H9 (cell line): ENCODE results near the gene SPEN. TPM values are rescaled to one million over a fixed set of nuclear protein-coding genes. Genes with fewer than 3 reads are reported as not detected.

Experiments used
- DNase-seq: peaks from one replicate; pipeline ENCODE4 v3.0.0-alpha.2; 2017
- H2AFZ ChIP-seq: one replicate; pipeline ENCODE4 v1.6.1; 2013; ENCODE audit warnings: mild to moderate bottlenecking, low read length, control low read depth, moderate library complexity
- H2AK5ac ChIP-seq: 2 replicates; pipeline ENCODE4 v1.6.1; 2013; ENCODE audit warnings: low read length, control low read depth, mixed read lengths; ENCODE audit not compliant: insufficient read length
- H2BK120ac ChIP-seq: one replicate; pipeline ENCODE4 v1.6.1; 2013; ENCODE audit warnings: low read depth, mild to moderate bottlenecking, low read length, control low read depth, inconsistent platforms; ENCODE audit not compliant: poor library complexity, severe bottlenecking
- H2BK12ac ChIP-seq: 2 replicates; pipeline ENCODE4 v1.6.1; 2013; ENCODE audit warnings: low read length, control low read depth, mixed read lengths, low read depth; ENCODE audit not compliant: insufficient read length
- H2BK15ac ChIP-seq: 2 replicates; pipeline ENCODE4 v1.6.1; 2013; ENCODE audit warnings: low read depth, low read length, control low read depth
- H2BK20ac ChIP-seq: one replicate; pipeline ENCODE4 v1.6.1; 2013; ENCODE audit warnings: low read depth, mild to moderate bottlenecking, low read length, control low read depth, inconsistent platforms; ENCODE audit not compliant: poor library complexity, severe bottlenecking
- H2BK5ac ChIP-seq: 2 replicates; pipeline ENCODE4 v1.6.1; 2013; ENCODE audit warnings: low read length, control low read depth, mixed read lengths; ENCODE audit not compliant: insufficient read length
- H3K14ac ChIP-seq: 2 replicates; pipeline ENCODE4 v1.6.1; 2013; ENCODE audit warnings: low read length, control low read depth; ENCODE audit not compliant: insufficient read depth
- H3K18ac ChIP-seq: 2 replicates; pipeline ENCODE4 v1.6.1; 2013; ENCODE audit warnings: low read depth, mild to moderate bottlenecking, mixed read lengths, low read length, control low read depth; ENCODE audit not compliant: insufficient read length
- H3K23ac ChIP-seq: 2 replicates; pipeline ENCODE4 v1.6.1; 2013; ENCODE audit warnings: low read length, control low read depth, mixed read lengths, low read depth; ENCODE audit not compliant: insufficient read length
- H3K23me2 ChIP-seq: 2 replicates; pipeline ENCODE4 v1.6.1; 2013; ENCODE audit warnings: low read depth, mild to moderate bottlenecking, mixed read lengths, low read length, control low read depth; ENCODE audit not compliant: insufficient read length, poor library complexity, severe bottlenecking
- H3K27ac ChIP-seq: 2 replicates; pipeline ENCODE4 v1.5.1; 2013; ENCODE audit warnings: low read length, control low read depth, mixed read lengths, low read depth; ENCODE audit not compliant: insufficient read length
- H3K27me3 ChIP-seq: 2 replicates; pipeline ENCODE4 v1.6.1; 2013; ENCODE audit warnings: low read length, control low read depth, inconsistent platforms; ENCODE audit not compliant: insufficient read depth
- H3K4ac ChIP-seq: 2 replicates; pipeline ENCODE4 v1.6.1; 2013; ENCODE audit warnings: low read depth, mild to moderate bottlenecking, control low read depth, inconsistent platforms, low read length, moderate library complexity
- H3K4me1 ChIP-seq: 2 replicates; pipeline ENCODE4 v1.6.1; 2013; ENCODE audit warnings: low read length, control low read depth, inconsistent platforms; ENCODE audit not compliant: insufficient read depth
- H3K4me2 ChIP-seq: 2 replicates; pipeline ENCODE4 v1.6.1; 2013; ENCODE audit warnings: low read length, control low read depth, mixed read lengths; ENCODE audit not compliant: insufficient read length, insufficient read depth
- H3K56ac ChIP-seq: 2 replicates; pipeline ENCODE4 v1.6.1; 2013; ENCODE audit warnings: low read depth, mild to moderate bottlenecking, mixed read lengths, low read length, control low read depth; ENCODE audit not compliant: insufficient read length
- H3K79me1 ChIP-seq: 2 replicates; pipeline ENCODE4 v1.6.1; 2013; ENCODE audit warnings: low read depth, mild to moderate bottlenecking, moderate library complexity, low read length, control low read depth, inconsistent platforms; ENCODE audit not compliant: insufficient read depth, poor library complexity, severe bottlenecking
- H3K79me2 ChIP-seq: 2 replicates; pipeline ENCODE4 v1.6.1; 2013; ENCODE audit warnings: low read length, control low read depth, inconsistent platforms; ENCODE audit not compliant: insufficient read depth
- H3K9ac ChIP-seq: 2 replicates; pipeline ENCODE4 v1.6.1; 2013; ENCODE audit warnings: low read length, control low read depth, mixed read lengths; ENCODE audit not compliant: insufficient read length; ENCODE audit errors: extremely low read depth
- H3K9me3 ChIP-seq: one replicate; pipeline ENCODE4 v1.6.1; 2013; ENCODE audit warnings: low read depth, low read length, inconsistent platforms; ENCODE audit not compliant: control insufficient read depth
- H3T11ph ChIP-seq: one replicate; pipeline ENCODE4 v1.6.1; 2013; ENCODE audit warnings: mild to moderate bottlenecking, low read length, control low read depth, inconsistent platforms
- H4K20me1 ChIP-seq: one replicate; pipeline ENCODE4 v1.6.1; 2013; ENCODE audit not compliant: control insufficient read depth, insufficient read length, insufficient read depth
- H4K5ac ChIP-seq: 2 replicates; pipeline ENCODE4 v1.6.1; 2013; ENCODE audit warnings: low read depth, mild to moderate bottlenecking, mixed read lengths, low read length, control low read depth; ENCODE audit not compliant: insufficient read length
- H4K8ac ChIP-seq: replicated peaks from 2 replicates; pipeline ENCODE4 v1.6.1; 2013; ENCODE audit warnings: low read length, control low read depth, mixed read lengths, low read depth; ENCODE audit not compliant: insufficient read length
- H4K91ac ChIP-seq: 2 replicates; pipeline ENCODE4 v1.6.1; 2013; ENCODE audit warnings: low read depth, mild to moderate bottlenecking, moderate library complexity, mixed read lengths, low read length, control low read depth; ENCODE audit not compliant: insufficient read length
- H3K27ac Mint-ChIP-seq, 3 experiments: 2 replicates in 2 of 3; 3 replicates in 1 of 3; pipeline ENCODE4 v1.8.0; 2020 to 2021; ENCODE audit warnings: mixed read lengths in 3 of 3, mild to moderate bottlenecking in 1 of 3, moderate library complexity in 1 of 3
- H3K27me3 Mint-ChIP-seq: 2 replicates; pipeline ENCODE4 v1.8.0; 2021; ENCODE audit warnings: low read depth, mild to moderate bottlenecking, moderate library complexity, mixed read lengths
- H3K36me3 Mint-ChIP-seq, 3 experiments: 2 replicates in 2 of 3; 3 replicates in 1 of 3; pipeline ENCODE4 v1.8.0; 2020 to 2021; ENCODE audit warnings: low read depth in 3 of 3, mixed read lengths in 3 of 3; ENCODE audit not compliant: insufficient read depth in 1 of 3
- H3K4me1 Mint-ChIP-seq, 2 experiments: 2 replicates each; pipeline ENCODE4 v1.8.0; 2020; ENCODE audit warnings: mixed read lengths in 2 of 2
- H3K4me3 Mint-ChIP-seq, 2 experiments: 2 replicates in 1 of 2; 3 replicates in 1 of 2; pipeline ENCODE4 v1.8.0; 2020 to 2021; ENCODE audit warnings: mild to moderate bottlenecking in 2 of 2, mixed read lengths in 2 of 2, moderate library complexity in 1 of 2
- H3K9me3 Mint-ChIP-seq, 2 experiments: 2 replicates in 1 of 2; 3 replicates in 1 of 2; pipeline ENCODE4 v1.8.0; 2020; ENCODE audit warnings: mild to moderate bottlenecking in 2 of 2, mixed read lengths in 2 of 2, moderate library complexity in 1 of 2
- WGBS: extraction: QIAGEN DNeasy Blood & Tissue Kit; methylation state at CpG from one replicate; pipeline ENCODE4 v1.1.7; 2013; ENCODE audit warnings: missing lambda C conversion rate, low lambda C conversion rate, mixed read lengths; ENCODE audit not compliant: insufficient read length; ENCODE audit errors: extremely low coverage; 5-methylcytosine and 5-hydroxymethylcytosine counted together
- total RNA-seq: library from RNA; stranded (reverse); gene quantifications from 2 replicates; pipeline ENCODE4 v1.2.1, GENCODE V29; 2021
- TF ChIP-seq, protein P1 (sequence below): fragments of 200-600 bp; sonication (generic); conservative IDR thresholded peaks from 3 replicates; pipeline ENCODE4 v1.8.0; 2021; ENCODE audit warnings: antibody characterized with exemption, mild to moderate bottlenecking

Gene SPEN
- total RNA-seq, 1 experiment from 2014 or later = 59.6 TPM

DNA sequence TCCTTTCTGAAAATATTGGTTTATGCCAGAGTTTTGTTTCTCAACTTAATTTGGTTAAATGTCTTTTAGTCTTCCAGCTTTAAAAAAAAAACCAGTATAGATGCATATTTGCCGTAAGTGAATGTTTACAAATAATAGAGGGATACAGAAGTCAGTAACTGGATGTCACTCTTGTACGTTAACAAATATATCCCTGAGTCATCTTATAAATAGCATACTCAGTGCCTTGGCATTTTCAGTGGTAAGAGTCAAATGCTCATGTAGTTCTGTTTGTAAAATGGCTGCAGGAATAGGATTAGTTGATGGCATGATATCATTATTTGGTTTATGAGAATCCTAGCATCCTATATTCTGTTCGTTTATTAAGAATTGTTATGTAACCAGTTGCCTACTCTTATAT lies 55.4 kb downstream of the SPEN start:
- Histone ChIP-seq H2BK12ac (no peak overlapping the region), H4K5ac (no peak overlapping the region), H4K91ac (no peak overlapping the region), H2AK5ac (no peak overlapping the region), H3K4ac (no peak overlapping the region), H3K56ac (no peak overlapping the region), H3K79me1 (no peaks in the 10 kb centered on the region), H3K14ac (no peak overlapping the region), H3K4me2 (no peak overlapping the region), H3K9me3 (no peaks in the 10 kb centered on the region), H3K23me2 (no peaks in the 10 kb centered on the region), H2BK15ac (no peak overlapping the region), H4K8ac (no peak overlapping the region), H3K27me3 (no peaks in the 10 kb centered on the region), H3K9ac (no peak overlapping the region), H2BK120ac (no peak overlapping the region), H3K23ac (no peak overlapping the region), H2BK20ac (no peak overlapping the region), H3K18ac (no peak overlapping the region), H2BK5ac (no peak overlapping the region), H2AFZ (no peak overlapping the region), H3T11ph (no peak overlapping the region), H3K4me1 (no peaks in the 10 kb centered on the region; the same call in 1 of the 2 replicates), H4K20me1 (no peaks in the 10 kb centered on the region), H3K27ac (no peak overlapping the region), H3K79me2 (peaks cover 4% of the 10 kb centered on the region; the same call in 1 of the 2 replicates)
- Mint-ChIP-seq H3K4me3 (no peak overlapping the region), H3K4me1 (peaks cover 9 to 22% of the 10 kb centered on the region in 2 experiments), H3K27ac (no peak overlapping the region), H3K36me3 (peaks cover 0 to 3% (median 0%) of the 10 kb centered on the region in 3 experiments; a peak in 3 of 7 replicates), H3K27me3 (no peaks in the 10 kb centered on the region), H3K9me3 (no peaks in the 10 kb centered on the region)
- no peak for DNase-seq
- no CpG with 5 or more reads among the region's 3 CpGs for WGBS
- TF ChIP-seq, protein P1, sequence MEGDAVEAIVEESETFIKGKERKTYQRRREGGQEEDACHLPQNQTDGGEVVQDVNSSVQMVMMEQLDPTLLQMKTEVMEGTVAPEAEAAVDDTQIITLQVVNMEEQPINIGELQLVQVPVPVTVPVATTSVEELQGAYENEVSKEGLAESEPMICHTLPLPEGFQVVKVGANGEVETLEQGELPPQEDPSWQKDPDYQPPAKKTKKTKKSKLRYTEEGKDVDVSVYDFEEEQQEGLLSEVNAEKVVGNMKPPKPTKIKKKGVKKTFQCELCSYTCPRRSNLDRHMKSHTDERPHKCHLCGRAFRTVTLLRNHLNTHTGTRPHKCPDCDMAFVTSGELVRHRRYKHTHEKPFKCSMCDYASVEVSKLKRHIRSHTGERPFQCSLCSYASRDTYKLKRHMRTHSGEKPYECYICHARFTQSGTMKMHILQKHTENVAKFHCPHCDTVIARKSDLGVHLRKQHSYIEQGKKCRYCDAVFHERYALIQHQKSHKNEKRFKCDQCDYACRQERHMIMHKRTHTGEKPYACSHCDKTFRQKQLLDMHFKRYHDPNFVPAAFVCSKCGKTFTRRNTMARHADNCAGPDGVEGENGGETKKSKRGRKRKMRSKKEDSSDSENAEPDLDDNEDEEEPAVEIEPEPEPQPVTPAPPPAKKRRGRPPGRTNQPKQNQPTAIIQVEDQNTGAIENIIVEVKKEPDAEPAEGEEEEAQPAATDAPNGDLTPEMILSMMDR = no peak
